Measurements from ENCODE around the gene ATF7IP2. TPM values are rescaled to one million over a fixed set of nuclear protein-coding genes. Genes with fewer than 3 reads are reported as not detected.

The ATF7IP2 gene
- total and polyA plus RNA-seq, 2 of the 13 experiments (the other 11 are each of a cell fraction or from before 2014, with no cell fraction given), result 117 to 217 TPM

- TF ChIP-seq ZBTB25 (CRISPR knock-in tag; IDR thresholded peaks at IDR 0.05) (peak; percentile 80; the same call in 1 of the 2 replicates), CBX2 (IDR thresholded peaks at IDR 0.05; ENCODE audit: low read depth, low read length) (no peak), CBX2 (CRISPR knock-in tag; IDR thresholded peaks at IDR 0.05; ENCODE audit: low read depth) (no peak), DRAP1 (CRISPR knock-in tag; IDR thresholded peaks at IDR 0.05) (0 out of 2 replicates have a peak, but pooled peaks have one; percentile 17), ATF4 (CRISPR knock-in tag; IDR thresholded peaks at IDR 0.05) (no peak), ZNF720 (CRISPR knock-in tag; IDR thresholded peaks at IDR 0.05) (no peak), HOXD1 (CRISPR knock-in tag; IDR thresholded peaks at IDR 0.05) (no peak), ZNF276 (CRISPR knock-in tag; IDR thresholded peaks at IDR 0.05; ENCODE audit: low read depth) (no peak), ZBTB38 (CRISPR knock-in tag; IDR thresholded peaks at IDR 0.05) (no peak), TEAD3 (CRISPR knock-in tag; optimal IDR thresholded peaks at IDR 0.05; ENCODE audit: borderline replicate concordance) (peak; percentile 68), NR2C2 (CRISPR knock-in tag; IDR thresholded peaks at IDR 0.05; ENCODE audit: borderline replicate concordance) (no peak; the same call in 1 of the 2 replicates), SMAD1 (CRISPR knock-in tag; IDR thresholded peaks at IDR 0.05; ENCODE audit: borderline replicate concordance, low read depth) (0 out of 2 replicates have a peak, but pooled peaks have one; percentile 40), ZNF20 (CRISPR knock-in tag; IDR thresholded peaks at IDR 0.05) (no peak), MTF2 (CRISPR knock-in tag; IDR thresholded peaks at IDR 0.05; ENCODE audit: borderline replicate concordance) (no peak), ZBTB26 (CRISPR knock-in tag; IDR thresholded peaks at IDR 0.05; ENCODE audit: borderline replicate concordance) (0 out of 2 replicates have a peak, but pooled peaks have one; percentile 39), NFIB (CRISPR knock-in tag; IDR thresholded peaks at IDR 0.05; ENCODE audit: borderline replicate concordance) (no peak), STAG1 (CRISPR knock-in tag; IDR thresholded peaks at IDR 0.05) (peak; percentile 100), ZNF839 (CRISPR knock-in tag; IDR thresholded peaks at IDR 0.05; ENCODE audit: borderline replicate concordance) (no peak), ZBTB3 (CRISPR knock-in tag; IDR thresholded peaks at IDR 0.05; ENCODE audit: borderline replicate concordance, low read depth) (no peak), BCL6 (CRISPR knock-in tag; IDR thresholded peaks at IDR 0.05) (peak; percentile 35; the same call in 1 of the 2 replicates), ZNF160 (CRISPR knock-in tag; IDR thresholded peaks at IDR 0.05) (no peak), ZNF704 (CRISPR knock-in tag; IDR thresholded peaks at IDR 0.05; ENCODE audit: borderline replicate concordance) (no peak), LBX2 (CRISPR knock-in tag; IDR thresholded peaks at IDR 0.05; ENCODE audit: borderline replicate concordance) (no peak)
Measured at GRCh38 chr16:10509534-10510025, 123.7 kb downstream of the ATF7IP2 start (continued).
